Stimulated activated CD4-positive, alpha-beta T cell treated with anti-CD3 and anti-CD28 coated beads, Interleukin-4, amount 100 ng/mL, for 4 hours (primary cell): ENCODE measurements around the gene FAM193B.
A peak's percentile ranks its signal among the peaks of the same experiment; 100 is the strongest.
"Not testable (repeated sequence)": the region's sequence is repeated elsewhere in the genome, so short reads cannot be mapped to it uniquely, and the experiment has no call there.

ENCODE experiments used
- DNase-seq, 2 experiments: peaks; one replicate each; pipeline ENCODE4 v3.0.0-alpha.2; 2020

The FAM193B gene

GRCh38 chr5:177497292-177498012 is 56.9 kb downstream of the FAM193B start, which contains the start of gene PDLIM7:
Gene PDLIM7 (minus strand): TSS chr5:177497604. CDS start chr5:177496512, 1,092 bp downstream.
- DNase-seq, result peak; percentile 90 to 96

DNA sequence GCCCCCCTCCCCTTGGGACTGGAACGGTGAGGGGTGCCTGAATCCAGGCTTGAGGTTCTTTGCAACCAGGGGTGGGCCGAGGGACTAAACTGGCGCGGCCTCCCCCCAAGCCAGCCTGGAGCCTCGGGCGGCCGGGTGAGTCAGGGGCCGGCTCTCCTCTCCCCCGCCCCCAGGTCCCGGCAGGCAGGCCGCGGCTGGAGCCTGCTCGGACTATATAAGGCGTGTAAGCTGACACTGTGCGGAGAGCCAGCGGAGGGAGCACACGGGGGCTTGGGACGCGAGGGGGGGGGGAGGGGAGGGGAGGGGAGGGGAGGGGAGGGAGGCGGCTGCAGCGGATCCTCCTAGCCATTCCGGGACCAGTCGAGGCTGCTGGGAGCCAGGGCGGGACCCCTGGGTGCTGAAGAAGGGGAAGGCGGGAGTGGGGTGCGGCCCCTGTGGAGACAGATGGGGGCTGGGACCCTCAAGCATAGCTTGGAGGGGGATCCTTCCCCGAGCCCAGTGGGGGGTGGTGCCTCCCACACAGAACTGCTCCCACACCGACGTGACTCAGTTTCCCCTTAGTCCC is 57.6 kb downstream of the FAM193B start:
- DNase-seq, result no peak

GRCh38 chr5:177496070-177496726 is 58.2 kb downstream of the FAM193B start:
- no peak for DNase-seq

GRCh38 chr5:177495243-177496060 is 58.9 kb downstream of the FAM193B start:
- no peak for DNase-seq

GRCh38 chr5:177494346-177495195 is 59.8 kb downstream of the FAM193B start:
- no peak for DNase-seq

DNA sequence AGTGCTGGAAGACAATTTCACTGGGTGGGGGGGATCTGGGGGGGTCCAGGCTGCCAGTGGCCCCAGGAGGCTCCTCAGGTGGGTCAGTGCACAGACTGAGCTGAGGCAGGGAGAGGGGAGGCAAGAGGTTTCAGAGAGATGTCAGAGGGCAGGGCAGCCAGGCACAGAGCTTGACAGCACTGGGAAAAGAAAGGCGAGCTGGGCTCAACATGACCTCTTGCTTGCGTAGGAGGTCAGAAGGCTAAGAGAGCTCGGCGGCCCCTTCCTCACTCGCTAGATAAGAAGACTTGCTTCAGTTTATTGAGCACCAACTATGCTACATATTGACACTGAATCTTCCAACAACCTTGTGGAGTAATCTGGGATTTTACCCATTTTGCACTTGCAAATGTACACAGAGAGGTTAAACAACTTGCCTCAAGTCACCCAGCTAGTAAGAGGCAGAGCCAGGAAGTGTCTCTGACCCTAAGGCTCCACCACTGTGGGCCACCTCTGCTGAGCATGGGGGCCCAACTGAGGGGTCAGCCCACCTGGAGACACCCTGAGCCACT is 60.5 kb downstream of the FAM193B start:
- DNase-seq, result no peak

DNA sequence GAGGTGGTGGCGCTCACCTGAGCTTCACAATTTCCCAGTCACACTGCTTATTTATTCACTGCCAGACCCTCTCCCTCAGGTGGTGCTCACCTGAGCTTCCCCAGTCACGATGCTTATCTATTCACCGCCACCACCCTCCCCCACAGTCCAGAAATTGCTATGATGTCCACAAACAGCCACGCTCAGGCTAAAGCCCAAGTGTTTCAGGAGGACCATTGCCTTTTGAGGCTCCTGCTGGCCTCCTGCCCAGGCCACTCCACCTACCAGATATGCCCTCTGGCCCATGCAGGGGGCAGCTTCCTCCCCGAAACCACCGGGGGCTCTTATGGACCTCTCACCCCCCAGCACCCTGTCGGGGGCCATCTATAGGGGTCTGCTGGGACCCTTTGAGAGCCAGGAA is 61.5 kb downstream of the FAM193B start:
- DNase-seq, result no peak

DNA sequence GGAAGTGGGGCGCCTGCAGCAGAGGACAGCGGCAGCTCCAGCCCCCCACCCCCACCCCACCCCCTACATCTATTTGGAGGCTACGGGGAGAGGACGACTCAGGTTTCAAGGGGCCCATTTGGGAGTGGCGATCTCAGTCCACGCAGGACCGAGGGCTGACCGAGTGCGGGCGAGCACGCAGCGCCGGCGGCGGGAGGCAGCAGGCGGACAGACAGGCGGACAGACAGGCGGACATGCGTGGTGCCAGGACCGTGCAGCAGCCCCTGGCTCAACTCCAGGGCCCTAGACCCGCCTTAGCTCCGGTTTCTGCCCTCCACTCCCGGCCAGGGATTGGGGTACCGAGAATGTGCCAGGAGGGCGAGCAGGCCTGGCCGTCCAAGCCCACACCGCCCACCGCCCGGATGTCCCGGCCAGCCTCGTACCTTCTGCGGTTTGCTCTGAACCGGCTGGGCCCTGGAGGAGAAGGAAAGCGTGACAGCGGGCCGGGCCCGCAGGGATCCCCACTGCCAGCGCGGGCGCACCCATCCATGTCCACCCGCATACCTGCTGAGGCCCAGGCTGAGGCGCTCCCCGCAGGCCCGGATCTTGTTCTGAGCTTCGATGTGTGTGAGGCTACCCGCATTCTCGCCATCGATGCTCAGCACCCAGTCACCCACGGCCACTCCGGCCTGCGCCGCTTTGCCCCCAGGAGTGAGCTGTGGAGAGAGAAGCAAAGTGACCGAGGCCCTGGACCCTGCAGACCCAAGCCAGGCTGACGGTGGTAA is 62.2 kb downstream of the FAM193B start:
- no peak for DNase-seq

DNA sequence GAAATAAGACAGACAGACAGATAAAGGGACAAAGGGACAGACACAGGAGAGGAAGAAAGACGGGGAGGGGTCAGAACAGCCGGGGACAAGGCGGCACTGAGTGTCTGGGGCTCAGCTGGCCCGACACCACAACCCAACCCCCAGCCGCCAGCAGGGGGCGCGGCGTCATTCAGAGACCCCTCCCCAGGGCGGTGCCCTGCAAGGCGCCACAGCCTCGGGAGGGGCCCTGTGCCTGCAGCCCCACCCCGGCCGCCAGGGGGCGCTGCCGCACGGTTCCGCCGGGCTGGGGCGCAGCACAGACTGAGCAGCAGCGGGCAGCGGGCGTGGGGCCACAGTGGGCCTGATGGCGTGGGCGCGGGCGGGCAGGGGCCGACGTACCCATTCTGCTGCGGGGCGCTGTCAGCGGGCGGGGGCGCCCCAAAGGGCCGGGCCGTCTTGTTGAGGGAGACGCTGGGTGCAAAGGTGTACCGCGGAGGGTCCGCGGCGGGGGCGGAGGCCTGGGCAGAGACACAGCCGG is 62.9 kb downstream of the FAM193B start:
- no peak for DNase-seq

- DNase-seq, result no peak
Observed at GRCh38 chr5:177490992-177491391, 63.4 kb downstream of the FAM193B start.

DNA sequence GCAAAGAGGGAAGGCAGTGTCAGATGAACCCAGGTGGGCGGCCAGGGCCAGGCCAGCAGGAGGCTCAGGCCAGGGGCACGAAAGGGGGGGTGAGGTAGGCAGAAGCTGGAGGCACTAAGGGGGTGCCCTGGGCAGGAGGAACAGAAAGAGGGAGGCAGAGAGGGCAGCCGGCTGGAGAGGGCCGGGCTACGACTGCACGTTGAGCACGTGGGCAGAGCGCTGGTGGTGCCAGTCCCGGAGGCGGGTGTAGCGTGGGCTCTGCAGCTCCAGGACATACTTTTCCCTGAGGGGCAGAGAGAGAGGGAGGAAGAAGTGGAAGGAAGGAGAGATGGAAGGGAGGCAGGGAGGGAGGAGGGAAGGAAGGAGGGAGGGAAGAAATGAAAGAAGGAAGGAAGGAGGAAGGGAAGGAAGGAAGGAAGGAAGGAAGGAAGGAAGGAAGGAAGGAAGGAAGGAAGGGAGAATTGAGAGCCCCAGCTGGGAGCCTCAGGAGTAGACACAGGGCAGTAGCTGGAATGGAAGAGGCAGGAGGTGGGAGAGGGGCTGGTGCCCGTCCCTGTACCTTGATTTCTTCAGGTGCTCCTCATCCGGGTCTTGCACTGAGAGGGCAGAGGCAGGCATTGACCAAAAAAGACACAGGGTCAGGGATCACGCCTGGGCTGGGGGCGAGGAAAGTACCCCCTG is 63.9 kb downstream of the FAM193B start:
- no peak for DNase-seq

- DNase-seq, result no peak
Observed at GRCh38 chr5:177489119-177489716, 65.1 kb downstream of the FAM193B start.

- no peak for DNase-seq
Observed at GRCh38 chr5:177487975-177488374, 66.4 kb downstream of the FAM193B start.

GRCh38 chr5:177487144-177487543 is 67.2 kb downstream of the FAM193B start:
- no peak for DNase-seq

DNA sequence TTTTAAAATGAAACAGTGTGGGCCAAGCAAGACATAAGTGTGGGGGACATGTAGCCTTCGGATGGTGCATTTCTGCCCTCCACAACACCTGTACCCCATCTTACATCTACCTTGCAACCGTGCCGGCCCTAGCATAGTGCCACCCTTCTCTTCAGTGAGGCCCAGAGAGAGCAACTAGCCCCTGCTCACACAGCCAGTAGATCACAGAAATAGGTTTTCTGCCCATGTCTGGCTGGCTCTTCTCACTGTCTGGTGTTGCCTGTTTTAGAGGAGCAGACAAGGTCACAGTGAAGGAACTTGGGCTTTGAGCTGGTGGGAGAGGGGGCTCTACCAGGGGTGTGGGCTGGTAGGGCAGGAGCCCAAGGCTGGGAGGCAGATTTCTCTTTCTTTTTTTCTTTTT is 68.1 kb downstream of the FAM193B start:
- DNase-seq, result no peak

DNA sequence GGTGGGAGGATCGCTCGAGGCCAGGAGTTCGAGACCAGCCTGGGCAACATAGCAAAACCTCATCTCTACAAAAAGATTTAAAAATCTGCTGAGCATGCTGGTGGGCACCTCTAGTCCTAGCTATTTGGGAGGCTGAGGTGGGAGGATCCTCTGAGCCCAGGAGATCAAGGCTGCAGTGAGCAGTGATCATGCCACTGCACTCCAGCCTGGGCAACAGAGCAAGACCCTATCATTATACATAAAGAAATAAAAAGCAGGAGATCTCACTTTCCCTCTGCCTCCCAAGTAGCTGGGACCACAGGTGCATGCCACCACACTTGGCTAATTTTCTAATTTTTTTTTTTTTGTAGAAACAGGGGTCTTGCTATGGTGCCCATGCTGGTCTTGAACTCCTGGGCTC is 68.6 kb downstream of the FAM193B start:
- not testable (repeated sequence) for DNase-seq

GRCh38 chr5:177484902-177485549 is 69.3 kb downstream of the FAM193B start:
- DNase-seq, result no peak

DNA sequence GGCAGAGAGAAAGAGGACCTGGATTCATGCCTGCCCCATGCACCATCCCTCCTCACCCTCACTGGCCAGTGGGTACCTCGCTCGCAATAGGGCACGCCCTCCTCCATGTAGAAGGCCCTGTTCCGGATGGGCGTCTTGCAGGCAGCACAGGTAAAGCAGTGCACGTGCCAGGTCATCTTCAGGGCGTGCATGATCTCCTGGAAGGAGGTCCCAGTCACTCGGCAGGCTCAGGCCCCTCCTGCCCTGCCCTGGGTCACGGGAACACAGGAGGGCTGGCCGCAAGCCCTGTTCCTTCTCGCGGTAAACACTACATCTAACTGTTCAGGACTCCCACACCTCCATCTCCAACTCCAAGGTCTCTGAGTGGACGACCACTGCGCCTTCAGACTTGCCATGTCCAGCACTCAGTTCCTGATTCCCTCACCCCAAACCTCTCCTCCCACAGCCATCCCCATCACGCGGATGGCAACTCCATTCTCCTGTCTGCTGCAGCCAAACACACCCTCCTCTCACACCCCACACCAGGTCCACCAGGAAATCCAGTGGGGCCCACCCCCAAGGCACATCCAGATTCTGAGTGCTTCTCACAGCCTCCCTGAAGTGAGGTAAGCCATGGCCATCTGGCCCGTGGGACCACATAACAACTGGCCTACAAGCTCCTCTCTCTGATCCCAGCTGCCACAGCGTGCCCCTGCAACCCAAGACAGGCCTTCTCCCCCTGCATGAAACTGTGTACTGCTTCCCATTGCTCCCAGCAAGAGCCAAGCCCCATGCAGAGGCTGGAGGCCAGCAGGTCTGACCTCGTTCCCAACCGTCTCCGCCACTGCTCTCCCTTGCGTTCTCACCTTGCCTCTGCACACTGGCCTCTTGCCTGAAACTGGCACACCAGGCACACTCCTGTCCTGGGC is 70.1 kb downstream of the FAM193B start:
- DNase-seq, result no peak
